HG03354 (cell line): Measurements from ENCODE around the gene STS.
"Not testable (repeated sequence)": the region's sequence is repeated elsewhere in the genome, so short reads cannot be mapped to it uniquely, and the experiment has no call there.

Experiments used
- ATAC-seq: cut with Tn5 transposase; IDR thresholded peaks from one replicate; pipeline ENCODE4 v1.9.1; 2021; ENCODE audit warnings: mild to moderate bottlenecking; ENCODE audit not compliant: unreplicated experiment, poor library complexity, severe bottlenecking

STS gene

DNA sequence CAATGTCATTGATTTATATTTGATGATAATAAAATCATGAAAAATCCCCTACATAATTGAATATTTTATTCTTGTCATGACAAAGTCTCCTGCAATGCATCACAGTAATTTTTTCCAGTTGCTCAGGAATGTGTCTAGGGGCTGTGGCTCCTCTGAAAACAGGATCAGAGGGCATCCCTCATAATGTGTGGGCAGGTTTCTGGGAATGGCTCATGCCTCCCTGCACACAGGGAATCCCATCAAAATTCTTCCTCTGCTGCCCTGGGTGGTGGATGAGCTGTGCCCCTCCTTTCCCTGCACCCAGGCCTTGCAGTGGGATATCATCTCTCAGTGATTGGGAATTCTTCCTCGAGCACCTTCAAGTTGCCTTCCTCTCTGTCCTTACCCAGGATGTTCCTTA, 20.9 kb downstream of the STS start:
- ATAC-seq = no peak

DNA sequence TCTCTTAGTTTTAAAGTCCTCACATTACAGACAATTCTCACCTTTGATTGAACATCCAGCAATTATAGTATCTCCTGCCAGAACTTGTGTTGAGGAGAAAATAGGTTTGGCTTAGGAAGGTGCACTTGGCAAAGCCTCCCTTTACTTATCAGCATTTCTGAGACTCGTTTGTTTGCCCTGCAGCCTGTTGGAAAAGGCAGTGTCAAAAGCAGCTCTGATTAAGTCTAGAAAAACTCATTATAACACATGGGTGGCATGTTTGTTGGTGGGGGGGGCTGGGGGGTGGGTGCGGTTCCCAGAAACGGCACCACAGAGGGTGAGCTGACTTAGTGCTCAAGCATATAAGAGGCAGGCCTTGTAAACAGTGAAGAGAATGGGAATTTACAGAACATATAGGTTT, 22.1 kb downstream of the STS start:
- no peak for ATAC-seq

DNA sequence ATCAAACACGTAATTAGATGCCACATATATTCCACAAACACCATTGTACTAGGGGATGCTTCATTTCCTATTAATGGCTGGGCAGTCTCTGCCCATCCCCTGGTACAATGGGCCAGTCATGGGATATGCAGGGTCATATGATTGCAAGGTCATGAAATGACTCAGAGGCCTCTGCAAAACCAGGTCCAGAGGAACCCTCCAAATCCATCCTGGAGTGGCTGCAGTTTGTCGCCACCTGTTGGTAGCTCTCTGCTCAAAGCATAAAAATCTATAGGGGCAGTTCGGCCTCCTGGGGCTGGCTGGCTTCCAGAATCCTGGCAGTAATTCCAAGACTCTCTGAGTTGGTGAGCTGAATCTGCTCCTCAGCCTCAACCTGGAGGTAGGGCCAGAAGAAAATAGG, 23.4 kb downstream of the STS start:
- peak; percentile 69 for ATAC-seq

- ATAC-seq = not testable (repeated sequence)
Observed at GRCh38 chrX:7178859-7179258, 31.3 kb downstream of the STS start.

GRCh38 chrX:7179446-7179845, 31.9 kb downstream of the STS start:
- ATAC-seq = no peak

GRCh38 chrX:7184816-7185215, 37.3 kb downstream of the STS start:
- ATAC-seq = no peak

DNA sequence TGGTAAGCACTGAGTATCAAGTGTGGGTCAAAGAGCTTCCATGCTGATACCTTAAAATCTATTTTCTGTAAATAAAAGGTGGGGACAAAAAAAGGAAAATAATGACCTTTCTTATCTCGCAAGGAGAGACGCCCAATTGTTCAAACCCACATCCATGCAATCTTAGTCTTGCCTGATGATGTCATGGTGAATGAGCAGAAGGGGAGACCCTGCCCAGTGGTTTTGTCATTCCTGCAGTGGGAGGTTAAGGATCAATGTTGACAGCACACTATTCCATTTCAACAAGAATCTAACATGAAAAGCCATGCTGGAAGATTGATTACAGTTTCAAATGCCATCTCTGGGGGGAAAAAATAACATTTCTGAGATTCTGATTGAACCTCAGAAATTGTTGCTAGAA, 41.2 kb downstream of the STS start:
- ATAC-seq = no peak

DNA sequence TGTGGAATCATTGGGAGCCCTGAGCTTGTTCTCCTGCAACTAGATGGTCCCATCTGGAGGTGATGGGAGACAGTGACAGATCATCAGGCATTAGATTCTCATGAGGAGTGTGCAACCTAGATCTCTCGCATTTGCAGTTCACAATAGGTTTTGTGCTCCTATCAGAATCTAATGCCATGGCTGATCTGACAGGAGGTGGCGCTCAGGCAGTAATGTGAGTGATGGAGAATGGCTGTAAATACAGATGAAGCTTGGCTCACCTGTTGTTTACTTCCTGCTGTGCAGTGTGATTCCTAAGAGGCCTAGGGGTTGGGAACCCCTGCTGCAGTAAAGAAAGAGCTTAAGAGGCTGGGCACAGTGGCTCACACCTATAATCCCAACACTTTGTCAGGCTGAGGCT, 42.6 kb downstream of the STS start:
- ATAC-seq = no peak

DNA sequence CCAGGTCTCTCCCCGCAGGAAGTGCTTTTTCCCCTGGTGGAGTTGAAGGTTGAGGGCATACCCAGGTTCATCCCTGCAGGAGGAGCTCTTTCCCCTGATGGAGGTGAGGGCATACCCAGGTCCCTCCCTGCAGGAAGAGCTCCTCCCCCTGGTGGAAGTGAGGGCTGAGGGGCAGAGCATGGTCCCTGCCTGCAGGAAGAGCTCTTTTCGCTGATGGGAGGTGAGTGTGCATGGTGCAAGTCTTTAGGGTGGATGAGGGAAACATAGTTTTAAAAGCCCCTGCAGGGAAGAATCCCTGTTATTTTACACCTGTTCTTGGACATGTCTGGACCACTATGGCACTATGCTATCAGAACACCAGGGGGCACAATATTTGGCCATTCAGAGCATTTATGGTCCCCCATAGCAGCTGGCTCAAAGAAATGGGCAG, 44.2 kb downstream of the STS start:
- peak; percentile 57 for ATAC-seq

DNA sequence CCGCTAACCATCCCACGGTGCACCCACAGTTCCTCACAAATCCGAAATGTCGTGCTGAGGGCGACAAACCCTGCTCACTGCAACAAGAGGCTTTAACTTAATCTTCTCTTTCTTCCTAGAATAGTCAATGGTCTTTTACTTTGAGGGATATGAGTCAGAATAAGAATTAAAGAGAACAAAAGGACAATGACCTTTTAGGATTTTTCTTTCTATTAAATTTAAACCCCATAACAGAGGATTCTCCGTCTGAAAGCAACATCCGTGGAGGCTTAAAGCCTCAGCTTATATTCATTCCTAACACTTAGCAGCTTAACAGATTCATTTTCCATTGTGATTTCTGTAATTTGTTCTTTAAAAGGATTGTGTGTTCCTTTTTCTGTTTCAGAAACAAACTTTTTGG, 45.4 kb downstream of the STS start:
- ATAC-seq = no peak

GRCh38 chrX:7194606-7195005, 47.1 kb downstream of the STS start:
- ATAC-seq = no peak
